B cell (primary cell): ENCODE data around the gene CRYAA. TPM values are rescaled to one million over a fixed set of nuclear protein-coding genes. Genes with fewer than 3 reads are reported as not detected.
"Not testable (repeated sequence)": the region's sequence is repeated elsewhere in the genome, so short reads cannot be mapped to it uniquely, and the experiment has no call there.

ENCODE experiments used
- ATAC-seq: fragments of 200-7000 bp; cut with Tn5 transposase; one replicate; pipeline ENCODE4 v1.10.0; 2021; ENCODE audit warnings: low read depth, mild to moderate bottlenecking, moderate number of reproducible peaks, moderate library complexity
- CTCF ChIA-PET: fragments of 350-600 bp; sonication (Branson Sonifier 250); formaldehyde crosslinking; loops from one replicate; lab custom pipeline; 2021; ENCODE audit warnings: antibody characterized with exemption, inconsistent platforms; lab: Charles Lee
- POLR2A ChIA-PET: fragments of 350-600 bp; sonication (Branson Sonifier 250); formaldehyde crosslinking; loops from one replicate; lab custom pipeline; 2021; ENCODE audit warnings: antibody characterized with exemption; lab: Charles Lee
- DNase-seq: peaks from one replicate; pipeline ENCODE4 v3.0.0; 2013
- H2AFZ ChIP-seq: 2 replicates; pipeline ENCODE4 v1.6.1; 2012; ENCODE audit warnings: mild to moderate bottlenecking, low read depth, low read length; ENCODE audit not compliant: insufficient read depth, poor library complexity, severe bottlenecking
- H3K27ac ChIP-seq, 2 donors: 1 replicate in 1 of 2; 2 replicates in 1 of 2; pipeline ENCODE4 v1.5.1; 2012 to 2013; ENCODE audit warnings: low read length in 2 of 2, mild to moderate bottlenecking in 2 of 2, moderate library complexity in 1 of 2
- H3K27me3 ChIP-seq, 4 experiments: fragments of 200-600 bp in 1 of 4; sonication (generic) in 1 of 4; replicated peaks in 1 of 4; 1 replicate in 2 of 4; 2 replicates in 2 of 4; pipeline versions ENCODE4 v1.6.1 to v1.7.0; 2013 to 2016; ENCODE audit warnings: low read length in 3 of 4, mild to moderate bottlenecking in 2 of 4, mixed read lengths in 1 of 4, moderate library complexity in 1 of 4; ENCODE audit not compliant: insufficient read depth in 4 of 4, control insufficient read depth in 3 of 4; ENCODE audit errors: control extremely low read depth in 1 of 4
- H3K36me3 ChIP-seq, 2 experiments: replicated peaks in 1 of 2; 1 replicate in 1 of 2; 2 replicates in 1 of 2; pipeline versions ENCODE4 v1.6.1 to v1.7.1; 2013; ENCODE audit warnings: low read length in 1 of 2; ENCODE audit not compliant: insufficient read depth in 2 of 2, control insufficient read depth in 1 of 2; ENCODE audit errors: control extremely low read depth in 1 of 2, extremely low read depth in 1 of 2
- H3K4me1 ChIP-seq, 2 donors: fragments of 200-600 bp in 1 of 2; sonication (generic) in 1 of 2; 1 replicate in 1 of 2; 2 replicates in 1 of 2; pipeline versions ENCODE4 v1.5.1 to v1.6.1; 2013 to 2017; ENCODE audit warnings: low read length in 2 of 2; ENCODE audit not compliant: control insufficient read depth in 2 of 2, insufficient read depth in 2 of 2
- H3K4me2 ChIP-seq: replicated peaks from 2 replicates; pipeline ENCODE3; 2012; ENCODE audit warnings: mild to moderate bottlenecking, low read depth, low read length; ENCODE audit not compliant: poor library complexity, severe bottlenecking
- H3K4me3 ChIP-seq, 5 experiments: fragments of 200-600 bp in 1 of 5; sonication (generic) in 1 of 5; 1 replicate in 3 of 5; 2 replicates in 2 of 5; pipeline versions ENCODE4 v1.5.1 to v1.7.0; 2011 to 2016; ENCODE audit warnings: low read length in 4 of 5, mild to moderate bottlenecking in 4 of 5, low read depth in 2 of 5, control low read depth in 1 of 5, moderate library complexity in 1 of 5; ENCODE audit not compliant: insufficient read depth in 1 of 5; ENCODE audit errors: control extremely low read depth in 1 of 5, extremely low read depth in 1 of 5
- H3K79me2 ChIP-seq: fragments of 200-600 bp; sonication (generic); one replicate; pipeline ENCODE4 v1.6.0; 2016; ENCODE audit warnings: low read length; ENCODE audit not compliant: control insufficient read depth, insufficient read depth
- H3K9ac ChIP-seq: fragments of 200-600 bp; sonication (generic); 2 replicates; pipeline ENCODE4 v1.6.1; 2017; ENCODE audit warnings: mild to moderate bottlenecking, low read length, moderate library complexity
- H3K9me3 ChIP-seq, 3 donors: one replicate each; pipeline versions ENCODE4 v1.6.1 to v1.7.1; 2013; ENCODE audit warnings: low read length in 2 of 3; ENCODE audit not compliant: control insufficient read depth in 2 of 3, insufficient read depth in 1 of 3; ENCODE audit errors: control extremely low read depth in 1 of 3
- H4K20me1 ChIP-seq: 2 replicates; pipeline ENCODE4 v1.6.0; 2012; ENCODE audit warnings: mild to moderate bottlenecking, low read length; ENCODE audit not compliant: insufficient read depth, control insufficient read depth, poor library complexity, severe bottlenecking
- H3K27ac Mint-ChIP-seq: one replicate; pipeline ENCODE4 v1.8.0; 2021; ENCODE audit warnings: mixed read lengths
- H3K27me3 Mint-ChIP-seq: one replicate; pipeline ENCODE4 v1.8.0; 2021; ENCODE audit warnings: mixed read lengths
- H3K4me1 Mint-ChIP-seq: one replicate; pipeline ENCODE4 v1.8.0; 2021; ENCODE audit warnings: mixed read lengths
- H3K4me3 Mint-ChIP-seq: one replicate; pipeline ENCODE4 v1.8.0; 2021; ENCODE audit warnings: mixed read lengths
- H3K9me3 Mint-ChIP-seq: one replicate; pipeline ENCODE4 v1.8.0; 2022; ENCODE audit warnings: mixed read lengths; ENCODE audit not compliant: insufficient read depth
- WGBS: methylation state at CpG from one replicate; pipeline ENCODE4 v1.1.5; 2013; ENCODE audit warnings: missing lambda C conversion rate; ENCODE audit not compliant: insufficient coverage; 5-methylcytosine and 5-hydroxymethylcytosine counted together
- intact Hi-C: fragments of 100-400 bp; cut with micrococcal nuclease; formaldehyde crosslinking; loops from one replicate; pipeline ENCODE4 v1.10.0; 2022
- polyA plus RNA-seq: library from polyadenylated mRNA; depleted of rRNA; stranded (reverse); fragments of >200 nt; gene quantifications from 2 replicates; pipeline ENCODE4 v1.2.3, GENCODE V29; 2012
- total RNA-seq, 2 donors: library from RNA; stranded (reverse); fragments of 120-200 nt in 1 of 2; gene quantifications; 1 replicate in 1 of 2; 2 replicates in 1 of 2; pipeline versions ENCODE4 v1.2.3 to v1.2.4, GENCODE V29; 2013 to 2022

The CRYAA gene
- total and polyA plus RNA-seq, 2 donors (not counting 1 experiment from before 2014, with no cell fraction given): not detected

- H3K36me3 ChIP-seq, ATAC-seq, H3K4me1 Mint-ChIP-seq, POLR2A ChIA-PET, intact Hi-C loops, H3K4me3 ChIP-seq, H3K27me3 Mint-ChIP-seq, H3K27me3 ChIP-seq, H3K79me2 ChIP-seq, H3K4me2 ChIP-seq, H3K27ac ChIP-seq, H3K27ac Mint-ChIP-seq, H3K9me3 ChIP-seq, H2AFZ ChIP-seq, H3K9me3 Mint-ChIP-seq, H4K20me1 ChIP-seq, H3K4me1 ChIP-seq, H3K9ac ChIP-seq, DNase-seq, H3K4me3 Mint-ChIP-seq, CTCF ChIA-PET: not testable (repeated sequence)
- WGBS: no CpG with 5 or more reads among the region's 9 CpGs
These were observed 6.1 kb upstream of the CRYAA start for GRCh38 chr21:43162708-43163205.

GRCh38 chr21:43164823-43165222 is 4.0 kb upstream of the CRYAA start:
- H3K9me3 ChIP-seq, H3K9me3 Mint-ChIP-seq, H3K4me2 ChIP-seq, H3K9ac ChIP-seq, H4K20me1 ChIP-seq, H3K79me2 ChIP-seq, H3K27me3 ChIP-seq, H3K27ac ChIP-seq, H3K4me3 Mint-ChIP-seq, CTCF ChIA-PET, H3K27me3 Mint-ChIP-seq, intact Hi-C loops, H3K4me1 Mint-ChIP-seq, H3K4me1 ChIP-seq, POLR2A ChIA-PET, ATAC-seq, DNase-seq, H3K27ac Mint-ChIP-seq, H2AFZ ChIP-seq, H3K4me3 ChIP-seq, H3K36me3 ChIP-seq: not testable (repeated sequence)
- no CpG with 5 or more reads among the region's 3 CpGs for WGBS

GRCh38 chr21:43165734-43166133 is 3.1 kb upstream of the CRYAA start:
- ATAC-seq, CTCF ChIA-PET, H3K79me2 ChIP-seq, DNase-seq, H3K27ac ChIP-seq, H3K27ac Mint-ChIP-seq, H3K4me1 ChIP-seq, H3K27me3 ChIP-seq, H3K27me3 Mint-ChIP-seq, POLR2A ChIA-PET, H2AFZ ChIP-seq, intact Hi-C loops, H3K9me3 Mint-ChIP-seq, H3K9ac ChIP-seq, H3K4me1 Mint-ChIP-seq, H3K9me3 ChIP-seq, H3K4me3 ChIP-seq, H3K36me3 ChIP-seq, H4K20me1 ChIP-seq, H3K4me2 ChIP-seq, H3K4me3 Mint-ChIP-seq: not testable (repeated sequence)
- no CpG with 5 or more reads among the region's 15 CpGs for WGBS

- H2AFZ ChIP-seq, POLR2A ChIA-PET, H3K36me3 ChIP-seq, H3K27me3 ChIP-seq, ATAC-seq, H3K4me3 Mint-ChIP-seq, H3K9ac ChIP-seq, H3K27ac Mint-ChIP-seq, CTCF ChIA-PET, H3K4me3 ChIP-seq, H3K4me2 ChIP-seq, H3K9me3 ChIP-seq, H3K4me1 Mint-ChIP-seq, intact Hi-C loops, H3K4me1 ChIP-seq, DNase-seq, H3K27ac ChIP-seq, H3K9me3 Mint-ChIP-seq, H3K27me3 Mint-ChIP-seq, H4K20me1 ChIP-seq, H3K79me2 ChIP-seq: not testable (repeated sequence)
- WGBS: no CpG with 5 or more reads among the region's 23 CpGs
These were observed 550 bp downstream of the CRYAA start for GRCh38 chr21:43169230-43169886.
